ENCODE data around the gene AGPAT4. TPM values are rescaled to one million over a fixed set of nuclear protein-coding genes. Genes with fewer than 3 reads are reported as not detected.

AGPAT4 gene
- total RNA-seq, 2 donors from 2014 or later = 3.6 to 9.2 TPM

- TF ChIP-seq, protein P1, sequence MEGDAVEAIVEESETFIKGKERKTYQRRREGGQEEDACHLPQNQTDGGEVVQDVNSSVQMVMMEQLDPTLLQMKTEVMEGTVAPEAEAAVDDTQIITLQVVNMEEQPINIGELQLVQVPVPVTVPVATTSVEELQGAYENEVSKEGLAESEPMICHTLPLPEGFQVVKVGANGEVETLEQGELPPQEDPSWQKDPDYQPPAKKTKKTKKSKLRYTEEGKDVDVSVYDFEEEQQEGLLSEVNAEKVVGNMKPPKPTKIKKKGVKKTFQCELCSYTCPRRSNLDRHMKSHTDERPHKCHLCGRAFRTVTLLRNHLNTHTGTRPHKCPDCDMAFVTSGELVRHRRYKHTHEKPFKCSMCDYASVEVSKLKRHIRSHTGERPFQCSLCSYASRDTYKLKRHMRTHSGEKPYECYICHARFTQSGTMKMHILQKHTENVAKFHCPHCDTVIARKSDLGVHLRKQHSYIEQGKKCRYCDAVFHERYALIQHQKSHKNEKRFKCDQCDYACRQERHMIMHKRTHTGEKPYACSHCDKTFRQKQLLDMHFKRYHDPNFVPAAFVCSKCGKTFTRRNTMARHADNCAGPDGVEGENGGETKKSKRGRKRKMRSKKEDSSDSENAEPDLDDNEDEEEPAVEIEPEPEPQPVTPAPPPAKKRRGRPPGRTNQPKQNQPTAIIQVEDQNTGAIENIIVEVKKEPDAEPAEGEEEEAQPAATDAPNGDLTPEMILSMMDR (IDR thresholded peaks at IDR 0.05) = no peak
- no peak for DNase-seq
- Histone ChIP-seq H3K4me1 (no peaks in the 10 kb centered on the region), H3K27me3 (no peaks in the 10 kb centered on the region), H3K9ac (ENCODE audit: low read depth in 2 of 2, low read length in 2 of 2) (no peak overlapping the region), H3K27ac (no peak overlapping the region), H3K36me3 (no peaks in the 10 kb centered on the region), H3K9me3 (no peaks in the 10 kb centered on the region), H3K4me3 (no peak overlapping the region)
- intact Hi-C loops (cut with DNase I) = no loop called here
These were observed 74.0 kb downstream of the AGPAT4 start for GRCh38 chr6:161199850-161200249.

DNA sequence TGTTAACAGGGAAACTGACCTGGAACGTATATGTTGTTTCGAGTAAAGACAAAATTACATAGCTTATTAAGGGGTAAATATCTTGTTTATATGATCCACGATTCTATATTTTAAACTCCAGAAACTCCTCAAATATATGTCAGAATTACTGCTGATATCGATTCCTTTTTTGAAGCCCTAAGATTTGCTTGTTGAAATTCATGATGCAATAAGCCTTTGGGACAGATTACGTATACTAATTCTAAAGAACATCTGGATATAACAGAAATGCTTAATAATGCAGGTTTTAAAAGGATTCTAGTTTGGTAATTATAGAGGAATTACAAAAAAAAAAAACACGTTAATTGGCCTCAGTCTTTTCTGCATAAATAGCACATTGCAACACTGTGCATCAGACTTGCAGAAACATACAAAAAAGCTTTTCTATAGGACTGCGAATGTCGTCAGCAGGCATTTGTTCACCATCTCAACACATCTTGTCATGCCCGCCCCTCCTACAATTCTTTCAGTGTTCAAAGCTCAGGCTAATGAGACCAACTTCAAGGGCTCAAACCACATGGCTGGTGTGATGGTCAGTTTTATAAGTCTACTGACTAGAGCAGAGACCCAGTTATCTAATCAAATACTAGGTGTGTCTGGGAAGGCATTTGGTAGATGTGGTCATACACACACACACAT lies 74.9 kb downstream of the AGPAT4 start:
- TF ChIP-seq, protein P1 (IDR thresholded peaks at IDR 0.05) = no peak
- no peak overlapping the region for H3K27ac ChIP-seq
- H3K27me3 ChIP-seq = no peaks in the 10 kb centered on the region
- H3K4me3 ChIP-seq = no peak overlapping the region
- no peak for DNase-seq
- H3K36me3 ChIP-seq = no peaks in the 10 kb centered on the region
- no peak overlapping the region for H3K9ac ChIP-seq (ENCODE audit: low read depth in 2 of 2, low read length in 2 of 2)
- H3K4me1 ChIP-seq = no peaks in the 10 kb centered on the region
- H3K9me3 ChIP-seq = no peaks in the 10 kb centered on the region
- intact Hi-C loops (cut with DNase I) = no loop called here

- H3K4me3 ChIP-seq = no peak overlapping the region
- TF ChIP-seq, protein P1 (IDR thresholded peaks at IDR 0.05) = no peak
- intact Hi-C loops (cut with DNase I) = no loop called here
- H3K27me3 ChIP-seq = no peaks in the 10 kb centered on the region
- no peaks in the 10 kb centered on the region for H3K36me3 ChIP-seq
- no peak overlapping the region for H3K9ac ChIP-seq (ENCODE audit: low read depth in 2 of 2, low read length in 2 of 2)
- no peak for DNase-seq
- no peaks in the 10 kb centered on the region for H3K4me1 ChIP-seq
- H3K27ac ChIP-seq = no peak overlapping the region
- no peaks in the 10 kb centered on the region for H3K9me3 ChIP-seq
These were observed 75.7 kb downstream of the AGPAT4 start for GRCh38 chr6:161198176-161198575.

- no peaks in the 10 kb centered on the region for H3K4me1 ChIP-seq
- intact Hi-C loops (cut with DNase I) = no loop called here
- H3K9ac ChIP-seq (ENCODE audit: low read depth in 2 of 2, low read length in 2 of 2) = no peak overlapping the region
These were observed 78.5 kb downstream of the AGPAT4 start for GRCh38 chr6:161195386-161195785.

GRCh38 chr6:161194374-161194773 lies 79.5 kb downstream of the AGPAT4 start:
- intact Hi-C loops (cut with DNase I) = no loop called here
- TF ChIP-seq, protein P1 (IDR thresholded peaks at IDR 0.05) = no peak
- H3K4me1 ChIP-seq = no peaks in the 10 kb centered on the region

More at GRCh38 chr6:161195386-161195785, 78.5 kb downstream of the AGPAT4 start:
- Histone ChIP-seq H3K4me3 (no peak overlapping the region), H3K27me3 (no peaks in the 10 kb centered on the region), H3K9me3 (no peaks in the 10 kb centered on the region), H3K36me3 (no peaks in the 10 kb centered on the region), H3K27ac (no peak overlapping the region)
- TF ChIP-seq, protein P1 (IDR thresholded peaks at IDR 0.05) = no peak
- DNase-seq = no peak

More at GRCh38 chr6:161194374-161194773, 79.5 kb downstream of the AGPAT4 start:
- Histone ChIP-seq H3K36me3 (no peaks in the 10 kb centered on the region), H3K27ac (no peak overlapping the region), H3K9ac (ENCODE audit: low read depth in 2 of 2, low read length in 2 of 2) (no peak overlapping the region), H3K4me3 (no peak overlapping the region), H3K27me3 (no peaks in the 10 kb centered on the region), H3K9me3 (no peaks in the 10 kb centered on the region)
- no peak for DNase-seq
